Right hindlimb (tissue), 1 donor: ENCODE results near the gene OXNAD1.

Experiments
- DNase-seq: peaks from one replicate; pipeline ENCODE4 v3.0.0-alpha.2; 2018

The OXNAD1 gene

GRCh38 chr3:16331319-16331883 is 66.4 kb downstream of the OXNAD1 start:
- no peak for DNase-seq

- DNase-seq = no peak
Observed at GRCh38 chr3:16332904-16333426, 68.0 kb downstream of the OXNAD1 start.

- no peak for DNase-seq
Observed at GRCh38 chr3:16334909-16335308, 69.9 kb downstream of the OXNAD1 start.

GRCh38 chr3:16335333-16335732 is 70.3 kb downstream of the OXNAD1 start:
- DNase-seq = no peak

GRCh38 chr3:16335772-16336645 is 71.0 kb downstream of the OXNAD1 start:
- no peak for DNase-seq

- DNase-seq = no peak
Observed at GRCh38 chr3:16336825-16337224, 71.8 kb downstream of the OXNAD1 start.

- no peak for DNase-seq
Observed at GRCh38 chr3:16337856-16338540, 73.0 kb downstream of the OXNAD1 start.

- DNase-seq = no peak
Observed at GRCh38 chr3:16338999-16339398, 74.0 kb downstream of the OXNAD1 start.

- DNase-seq = no peak
Observed at GRCh38 chr3:16343101-16343500, 78.1 kb downstream of the OXNAD1 start.

- no peak for DNase-seq
Observed at GRCh38 chr3:16346413-16347081, 81.5 kb downstream of the OXNAD1 start.

GRCh38 chr3:16347548-16347947 is 82.5 kb downstream of the OXNAD1 start:
- no peak for DNase-seq

GRCh38 chr3:16349986-16350596 is 85.1 kb downstream of the OXNAD1 start:
- DNase-seq = no peak

- DNase-seq = no peak
Observed at GRCh38 chr3:16350597-16351318, 85.7 kb downstream of the OXNAD1 start.

GRCh38 chr3:16352428-16352827 is 87.4 kb downstream of the OXNAD1 start:
- DNase-seq = no peak

- no peak for DNase-seq
Observed at GRCh38 chr3:16354291-16354690, 89.3 kb downstream of the OXNAD1 start.
